T-cell (primary cell): ENCODE measurements around the gene SEC14L2. TPM values are rescaled to one million over a fixed set of nuclear protein-coding genes. Genes with fewer than 3 reads are reported as not detected.

Source experiments
- ATAC-seq, 4 experiments: fragments of 200-7000 bp in 3 of 4; fragments of 150-1000 bp in 1 of 4; cut with Tn5 transposase; replicated peaks in 1 of 4; 1 replicate in 3 of 4; 2 replicates in 1 of 4; pipeline ENCODE4 v1.10.0; 2021; ENCODE audit warnings: moderate library complexity in 3 of 4, mild to moderate bottlenecking in 2 of 4, moderate number of reproducible peaks in 1 of 4
- CTCF ChIA-PET, 2 donors: fragments of 300-600 bp; sonication (Branson Sonifier 250); formaldehyde crosslinking; loops; one replicate each; lab custom pipeline; 2022; ENCODE audit warnings: antibody characterized with exemption in 2 of 2; lab: Charles Lee
- POLR2A ChIA-PET, 2 donors: fragments of 300-600 bp; sonication (Branson Sonifier 250); formaldehyde crosslinking; loops; one replicate each; lab custom pipeline; 2022; ENCODE audit warnings: antibody characterized with exemption in 2 of 2; lab: Charles Lee
- DNase-seq, 35 experiments: peaks; one replicate each; pipeline versions ENCODE4 v3.0.0 to v3.0.0-alpha.2; 2013 to 2023
- H3K27ac ChIP-seq: one replicate; pipeline ENCODE4 v1.5.1; 2013; ENCODE audit warnings: low read length
- H3K27me3 ChIP-seq, 2 experiments: replicated peaks in 1 of 2; 1 replicate in 1 of 2; 2 replicates in 1 of 2; pipeline versions ENCODE4 v1.6.1 to v1.7.0; 2013; ENCODE audit warnings: low read length in 1 of 2, mixed read lengths in 1 of 2; ENCODE audit not compliant: control insufficient read depth in 2 of 2, insufficient read depth in 2 of 2; ENCODE audit errors: extremely low read depth in 1 of 2
- H3K36me3 ChIP-seq, 2 donors: 1 replicate in 1 of 2; 2 replicates in 1 of 2; pipeline versions ENCODE4 v1.6.1 to v1.7.0; 2013; ENCODE audit warnings: low read length in 1 of 2; ENCODE audit not compliant: control insufficient read depth in 2 of 2, insufficient read depth in 1 of 2; ENCODE audit errors: extremely low read depth in 1 of 2
- H3K4me1 ChIP-seq, 2 experiments: 1 replicate in 1 of 2; 2 replicates in 1 of 2; pipeline versions ENCODE4 v1.6.1 to v1.7.0; 2013; ENCODE audit warnings: low read length in 2 of 2, mixed read lengths in 1 of 2; ENCODE audit not compliant: insufficient read depth in 2 of 2, control insufficient read depth in 1 of 2; ENCODE audit errors: extremely low read depth in 1 of 2
- H3K4me3 ChIP-seq, 2 donors: 1 replicate in 1 of 2; 2 replicates in 1 of 2; pipeline versions ENCODE4 v1.5.1 to v1.7.0; 2013; ENCODE audit warnings: mild to moderate bottlenecking in 2 of 2, low read length in 1 of 2, moderate library complexity in 1 of 2; ENCODE audit not compliant: control insufficient read depth in 1 of 2; ENCODE audit errors: extremely low read depth in 1 of 2
- H3K9me3 ChIP-seq: 2 replicates; pipeline ENCODE4 v1.7.0; 2013
- H3K27ac Mint-ChIP-seq, 2 donors: one replicate each; pipeline ENCODE4 v1.8.0; 2020 to 2021; ENCODE audit warnings: mild to moderate bottlenecking in 2 of 2, mixed read lengths in 2 of 2
- H3K27me3 Mint-ChIP-seq, 2 donors: one replicate each; pipeline ENCODE4 v1.8.0; 2021 to 2022; ENCODE audit warnings: mixed read lengths in 2 of 2
- H3K36me3 Mint-ChIP-seq: one replicate; pipeline ENCODE4 v1.8.0; 2021; ENCODE audit warnings: mixed read lengths
- H3K4me1 Mint-ChIP-seq, 3 donors: one replicate each; pipeline ENCODE4 v1.8.0; 2020 to 2022; ENCODE audit warnings: mixed read lengths in 3 of 3, mild to moderate bottlenecking in 1 of 3
- H3K4me3 Mint-ChIP-seq, 3 donors: one replicate each; pipeline ENCODE4 v1.8.0; 2020 to 2022; ENCODE audit warnings: mild to moderate bottlenecking in 3 of 3, mixed read lengths in 3 of 3, moderate library complexity in 3 of 3
- H3K9me3 Mint-ChIP-seq, 3 donors: one replicate each; pipeline ENCODE4 v1.8.0; 2020 to 2022; ENCODE audit warnings: mixed read lengths in 3 of 3
- WGBS: methylation state at CpG from one replicate; pipeline ENCODE4 v1.1.5; 2013; ENCODE audit warnings: missing lambda C conversion rate; ENCODE audit not compliant: insufficient coverage; 5-methylcytosine and 5-hydroxymethylcytosine counted together
- total RNA-seq, 35 experiments: library from RNA in 6 of 35; stranded (reverse) in 6 of 35; fragments of 120-200 nt in 1 of 35; gene quantifications; one replicate each; pipeline versions ENCODE4 v1.2.1 to v1.2.4 and lab custom pipeline; 2013 to 2026

The SEC14L2 gene
- total RNA-seq, 5 donors from 2014 or later (not counting 1 experiment from before 2014, with no cell fraction given) = 10.9 to 87.9 (median 15.8) TPM

DNA sequence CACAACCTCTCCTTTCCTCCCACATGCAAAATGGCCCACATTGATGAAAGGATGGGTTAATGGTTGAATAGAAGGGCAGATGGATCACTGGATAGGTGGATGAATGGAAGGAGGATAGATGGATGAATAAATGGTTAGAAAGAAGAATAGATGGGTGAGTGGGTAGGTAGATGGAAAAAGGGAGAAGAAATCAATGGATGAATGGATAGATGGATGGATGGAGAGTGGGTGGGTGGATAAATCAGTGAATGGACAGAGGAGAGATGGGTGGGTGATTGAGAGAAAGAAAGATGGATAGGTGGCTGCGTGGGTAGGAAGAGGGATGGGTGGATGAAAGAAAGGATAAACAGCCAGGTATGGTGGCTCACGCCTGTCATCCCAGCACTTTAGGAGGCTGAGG, 73.8 kb downstream of the SEC14L2 start:
- Mint-ChIP-seq H3K27ac (peak overlapping the region in 1 of 2 donors; percentile 23), H3K27me3 (peaks cover 20 to 39% of the 10 kb centered on the region in 2 donors), H3K36me3 (peaks cover 2% of the 10 kb centered on the region), H3K4me1 (peaks cover 0 to 22% (median 8%) of the 10 kb centered on the region in 3 donors), H3K4me3 (no peak overlapping the region), H3K9me3 (peaks cover 0 to 3% (median 0%) of the 10 kb centered on the region in 3 donors)
- Histone ChIP-seq H3K4me3 (no peak overlapping the region), H3K27me3 (peaks cover 0 to 62% of the 10 kb centered on the region in 2 experiments), H3K4me1 (peaks cover 0 to 10% of the 10 kb centered on the region in 2 experiments), H3K27ac (no peak overlapping the region), H3K36me3 (no peaks in the 10 kb centered on the region), H3K9me3 (no peaks in the 10 kb centered on the region)
- 57% methylated on average over 1 of the region's 2 CpGs for WGBS
- CTCF ChIA-PET = no interaction called here
- no peak for DNase-seq
- ATAC-seq = no peak
- POLR2A ChIA-PET = no interaction called here

DNA sequence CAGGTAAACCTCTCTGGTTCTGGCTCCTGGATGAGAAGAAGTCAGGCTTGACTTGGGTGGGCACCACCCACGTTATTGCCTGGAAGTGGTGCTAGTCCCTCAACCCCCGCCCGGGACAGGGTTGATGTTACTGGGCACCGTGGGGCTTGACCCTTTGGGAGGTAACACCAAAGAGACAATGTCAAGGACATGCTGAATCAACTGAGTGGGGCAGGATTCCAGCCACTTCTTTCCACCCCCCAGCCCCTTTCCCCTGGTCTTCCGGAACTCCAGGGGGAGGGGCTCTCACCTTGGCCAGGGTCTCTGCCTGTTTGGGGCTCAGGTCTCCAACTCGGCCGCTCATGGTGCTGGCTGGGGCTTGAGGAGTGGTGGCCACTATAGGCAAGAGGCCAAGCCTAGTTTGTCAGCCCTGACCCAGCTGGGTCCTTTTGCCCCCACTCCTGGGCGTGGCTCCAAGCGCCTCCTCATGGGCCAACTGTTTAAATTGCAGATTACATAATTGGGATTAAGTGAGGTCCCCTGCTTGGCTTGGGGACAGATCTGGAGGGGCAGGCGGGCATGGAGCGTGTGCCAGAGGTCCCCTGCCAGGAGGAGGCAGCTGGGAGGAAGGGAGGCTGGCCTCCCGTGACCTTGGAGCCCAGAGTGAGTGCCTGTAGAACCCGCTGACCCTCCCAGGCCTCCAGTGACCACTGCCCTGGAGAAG, 74.9 kb downstream of the SEC14L2 start, which contains the start of gene SEC14L3:
Gene SEC14L3 (minus strand): TSS at position 402 of the 703 bp plus-strand sequence. CDS start 59 bp downstream, at position 343.
- CTCF ChIA-PET = interaction anchor here in 1 of 2 donors (0.5 kb wide), 1 partner anchor 21 kb away, joined by 4 read pairs; no protein-coding TSS in a partner anchor
- H3K4me3 Mint-ChIP-seq = no peak within 1 kb of the TSS
- POLR2A ChIA-PET = no interaction called here

DNA sequence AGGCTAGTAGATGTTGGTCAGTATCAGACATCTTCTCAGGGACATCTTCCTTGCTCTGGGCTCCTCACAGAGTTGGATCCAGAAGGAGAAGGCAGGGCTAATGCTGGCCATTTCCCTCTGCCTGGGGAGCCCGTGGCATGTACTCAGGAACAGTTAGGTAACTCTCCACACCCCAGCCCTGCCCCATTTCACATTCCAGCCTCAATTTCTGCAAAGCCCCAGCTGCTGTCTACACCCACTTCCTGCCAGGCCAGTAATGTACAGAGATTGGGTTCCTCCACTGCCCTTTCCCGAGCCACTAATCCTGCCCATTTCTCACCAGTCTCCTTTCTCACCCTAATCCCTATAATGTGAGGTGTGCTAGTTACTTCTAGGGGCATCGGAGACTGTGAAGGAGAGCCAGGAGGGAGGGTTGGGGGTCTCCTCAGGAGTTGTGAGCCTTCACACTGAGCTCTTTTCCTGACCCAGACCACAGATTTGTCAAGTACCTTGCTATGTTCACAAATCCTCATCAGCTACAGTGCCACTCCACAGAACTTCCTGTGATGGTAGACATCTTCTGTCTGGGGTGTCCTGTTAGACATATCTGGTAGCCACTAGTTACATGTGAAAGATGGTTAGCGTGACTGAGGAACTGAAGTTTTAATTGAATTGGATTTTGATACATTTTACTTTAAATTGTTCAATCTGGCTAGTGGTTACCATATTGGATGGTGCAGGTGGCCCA, 76.3 kb downstream of the SEC14L2 start:
- Mint-ChIP-seq H3K27me3 (peaks cover 17 to 45% of the 10 kb centered on the region in 2 donors), H3K9me3 (no peaks in the 10 kb centered on the region), H3K4me1 (peaks cover 0 to 22% (median 8%) of the 10 kb centered on the region in 3 donors), H3K27ac (no peak overlapping the region), H3K4me3 (no peak overlapping the region), H3K36me3 (peaks cover 2% of the 10 kb centered on the region)
- DNase-seq (peak in 1 of 35 experiments; percentile 21), ATAC-seq (peak in 1 of 4 experiments; percentile 45)
- peaks cover 0 to 63% of the 10 kb centered on the region in 2 experiments for H3K27me3 ChIP-seq
- 33% methylated on average over 1 of the region's 4 CpGs for WGBS
- peaks cover 0 to 10% of the 10 kb centered on the region in 2 experiments for H3K4me1 ChIP-seq
- CTCF ChIA-PET = no interaction called here
- POLR2A ChIA-PET = interaction anchor here in 1 of 2 donors (0.6 kb wide), 1 partner anchor 32 kb away, joined by 9 read pairs; no protein-coding TSS in a partner anchor
- no peak overlapping the region for H3K4me3 ChIP-seq
- no peaks in the 10 kb centered on the region for H3K36me3 ChIP-seq
- H3K27ac ChIP-seq = no peak overlapping the region
- no peaks in the 10 kb centered on the region for H3K9me3 ChIP-seq

More for the DNA sequence above, 74.9 kb downstream of the SEC14L2 start, which contains the start of gene SEC14L3:
- Mint-ChIP-seq H3K4me1 (peaks cover 0 to 22% (median 8%) of the 10 kb centered on the region in 3 donors), H3K27ac (no peak within 1 kb of the TSS), H3K9me3 (no peaks in the 10 kb centered on the region), H3K27me3 (peaks cover 17 to 38% of the 10 kb centered on the region in 2 donors), H3K36me3 (peaks cover 2% of the 10 kb centered on the region)
- no peak within 1 kb of the TSS for H3K4me3 ChIP-seq
- no peaks in the 10 kb centered on the region for H3K9me3 ChIP-seq
- H3K27me3 ChIP-seq = peaks cover 0 to 64% of the 10 kb centered on the region in 2 experiments
- peaks cover 0 to 10% of the 10 kb centered on the region in 2 experiments for H3K4me1 ChIP-seq
- ATAC-seq (no peak), DNase-seq (no peak)
- H3K27ac ChIP-seq = no peak within 1 kb of the TSS
- H3K36me3 ChIP-seq = no peaks in the 10 kb centered on the region
- WGBS = 75% methylated on average over 4 of the region's 13 CpGs

DNA sequence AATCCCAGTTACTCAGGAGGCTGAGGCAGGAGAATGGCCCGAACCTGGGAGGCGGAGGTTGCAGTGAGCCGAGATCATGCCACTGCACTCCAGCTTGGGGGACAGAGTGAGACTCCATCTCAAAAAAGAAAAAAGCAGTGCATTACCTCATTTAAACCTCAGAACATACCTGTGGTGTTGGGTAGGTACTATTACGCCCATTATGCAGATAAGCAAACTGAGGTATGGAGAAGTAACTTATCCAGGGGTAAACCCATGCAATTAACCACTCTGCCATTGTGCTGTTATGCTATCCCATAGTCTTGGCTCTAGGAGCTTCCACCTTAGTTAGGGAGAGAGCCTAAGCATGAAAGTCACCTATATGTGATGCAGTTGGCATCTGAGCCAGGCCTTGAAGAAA, 77.3 kb downstream of the SEC14L2 start:
- Mint-ChIP-seq H3K27me3 (peaks cover 17 to 39% of the 10 kb centered on the region in 2 donors), H3K4me1 (peaks cover 0 to 22% (median 8%) of the 10 kb centered on the region in 3 donors), H3K9me3 (no peaks in the 10 kb centered on the region), H3K4me3 (no peak overlapping the region), H3K36me3 (no peaks in the 10 kb centered on the region), H3K27ac (no peak overlapping the region)
- H3K27ac ChIP-seq = no peak overlapping the region
- no peaks in the 10 kb centered on the region for H3K9me3 ChIP-seq
- H3K4me3 ChIP-seq = no peak overlapping the region
- ChIA-PET CTCF (no interaction called here), POLR2A (interaction anchor here in 1 of 2 donors (0.6 kb wide), 1 partner anchor 824 kb away, joined by 3 read pairs; no protein-coding TSS in a partner anchor)
- no CpG with 5 or more reads among the region's 4 CpGs for WGBS
- ATAC-seq (no peak), DNase-seq (no peak)
- H3K4me1 ChIP-seq = peaks cover 0 to 10% of the 10 kb centered on the region in 2 experiments
- H3K36me3 ChIP-seq = no peaks in the 10 kb centered on the region
- peaks cover 0 to 57% of the 10 kb centered on the region in 2 experiments for H3K27me3 ChIP-seq

Other genes starting within 250 kb of the SEC14L2 start
- gene LIF, start 150.3 kb upstream of the SEC14L2 start, total RNA-seq = 1 to 10 TPM in 3 of 5 donors, under 1 TPM in 2; 0.26 to 3.3 (median 1.4) TPM
- 10 to 100 TPM in 2 of 5 donors, 1 to 10 TPM in 3; 5.9 to 16.5 (median 7.4) TPM for gene OSM, start 130.2 kb upstream of the SEC14L2 start, total RNA-seq
- gene CASTOR1, start 107.5 kb upstream of the SEC14L2 start, total RNA-seq = 10 to 100 TPM; 12.8 to 21.9 (median 16.1) TPM
- 10 to 100 TPM; 56.2 to 84.3 (median 82.3) TPM for gene TBC1D10A, start 70.1 kb upstream of the SEC14L2 start, total RNA-seq
- gene SF3A1, start 40.1 kb upstream of the SEC14L2 start, total RNA-seq = 100 to 1,000 TPM; 272 to 323 (median 292) TPM
- 10 to 100 TPM in 1 of 5 donors, 1 to 10 TPM in 4; 4.6 to 10.9 (median 5.1) TPM for gene CCDC157, start 40.0 kb upstream of the SEC14L2 start, total RNA-seq
- 1 to 10 TPM; 6.2 to 8.4 (median 6.3) TPM for gene RNF215, start 9.6 kb upstream of the SEC14L2 start, total RNA-seq
- 10 to 100 TPM; 22.7 to 59.2 (median 29.4) TPM for gene MTFP1, start 28.8 kb downstream of the SEC14L2 start, total RNA-seq
- gene SEC14L3, start 75.0 kb downstream of the SEC14L2 start, total RNA-seq = not detected
- gene SEC14L4, start 108.7 kb downstream of the SEC14L2 start, total RNA-seq = under 1 TPM in 1 of 5 donors, not detected in 4; 0.10 TPM
- under 1 TPM in 1 of 5 donors, not detected in 4; 0.13 TPM for gene SEC14L6, start 149.7 kb downstream of the SEC14L2 start, total RNA-seq
- gene GAL3ST1, start 177.6 kb downstream of the SEC14L2 start, total RNA-seq = 1 to 10 TPM in 3 of 5 donors, not detected in 2; 1.1 to 1.5 (median 1.5) TPM
- gene PES1, start 194.9 kb downstream of the SEC14L2 start, total RNA-seq = 10 to 100 TPM; 36.0 to 66.2 (median 63.1) TPM
- under 1 TPM; 0.26 to 0.65 (median 0.57) TPM for gene TCN2, start 210.2 kb downstream of the SEC14L2 start, total RNA-seq
- gene SLC35E4, start 238.8 kb downstream of the SEC14L2 start, total RNA-seq = 1 to 10 TPM; 2.9 to 4.8 (median 3.5) TPM